NCI-H146 (cell line): ENCODE data around the gene PRKAR1B.

Source experiments
- DNase-seq: peaks from one replicate; lab custom pipeline; 2025; lab: John Stamatoyannopoulos, UW

Gene PRKAR1B

GRCh38 chr7:603152-603951, 123.7 kb downstream of the PRKAR1B start:
- DNase-seq = no peak

DNA sequence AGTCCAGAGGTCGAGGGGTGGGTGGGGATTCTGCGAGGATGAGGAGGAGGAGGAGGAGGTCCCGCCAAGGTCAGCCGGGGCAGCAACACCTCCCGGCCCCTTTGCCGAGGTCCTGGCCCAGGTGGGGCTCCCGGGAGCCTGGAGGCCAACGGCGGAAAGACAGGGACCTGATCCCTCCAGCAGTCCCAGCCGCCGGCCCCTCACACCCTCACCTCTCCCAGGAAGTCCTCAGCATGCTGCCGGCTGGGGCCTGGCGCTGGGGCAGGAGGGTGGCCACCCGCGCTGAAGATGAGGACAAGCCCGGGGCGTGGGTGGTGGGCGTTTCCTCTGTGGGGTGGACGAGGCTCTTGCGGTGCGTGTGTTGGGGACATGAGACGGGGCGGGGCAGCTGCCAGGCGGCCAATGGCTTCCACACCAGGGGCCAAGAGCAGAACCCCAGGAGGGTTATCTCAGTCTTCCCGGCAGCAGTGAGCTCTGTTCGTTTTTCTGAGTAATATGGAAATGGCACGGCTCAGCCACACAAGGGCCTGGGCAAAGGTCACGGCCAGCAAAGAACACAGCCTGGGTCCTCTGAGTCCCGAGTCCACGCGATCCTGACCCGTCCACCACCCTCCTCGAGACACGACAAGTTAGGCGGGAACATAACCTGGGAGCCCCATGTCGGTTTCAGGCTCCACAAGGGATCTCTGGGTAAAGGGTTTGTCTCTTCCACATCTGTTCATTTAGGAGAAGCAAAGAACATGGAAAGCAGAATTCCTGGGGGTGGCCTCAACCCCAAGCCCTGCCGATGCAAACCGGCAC, 124.5 kb downstream of the PRKAR1B start:
- DNase-seq = no peak

- DNase-seq = no peak
Measured at GRCh38 chr7:601595-602340, 125.3 kb downstream of the PRKAR1B start.

GRCh38 chr7:601036-601594, 126.0 kb downstream of the PRKAR1B start:
- no peak for DNase-seq

DNA sequence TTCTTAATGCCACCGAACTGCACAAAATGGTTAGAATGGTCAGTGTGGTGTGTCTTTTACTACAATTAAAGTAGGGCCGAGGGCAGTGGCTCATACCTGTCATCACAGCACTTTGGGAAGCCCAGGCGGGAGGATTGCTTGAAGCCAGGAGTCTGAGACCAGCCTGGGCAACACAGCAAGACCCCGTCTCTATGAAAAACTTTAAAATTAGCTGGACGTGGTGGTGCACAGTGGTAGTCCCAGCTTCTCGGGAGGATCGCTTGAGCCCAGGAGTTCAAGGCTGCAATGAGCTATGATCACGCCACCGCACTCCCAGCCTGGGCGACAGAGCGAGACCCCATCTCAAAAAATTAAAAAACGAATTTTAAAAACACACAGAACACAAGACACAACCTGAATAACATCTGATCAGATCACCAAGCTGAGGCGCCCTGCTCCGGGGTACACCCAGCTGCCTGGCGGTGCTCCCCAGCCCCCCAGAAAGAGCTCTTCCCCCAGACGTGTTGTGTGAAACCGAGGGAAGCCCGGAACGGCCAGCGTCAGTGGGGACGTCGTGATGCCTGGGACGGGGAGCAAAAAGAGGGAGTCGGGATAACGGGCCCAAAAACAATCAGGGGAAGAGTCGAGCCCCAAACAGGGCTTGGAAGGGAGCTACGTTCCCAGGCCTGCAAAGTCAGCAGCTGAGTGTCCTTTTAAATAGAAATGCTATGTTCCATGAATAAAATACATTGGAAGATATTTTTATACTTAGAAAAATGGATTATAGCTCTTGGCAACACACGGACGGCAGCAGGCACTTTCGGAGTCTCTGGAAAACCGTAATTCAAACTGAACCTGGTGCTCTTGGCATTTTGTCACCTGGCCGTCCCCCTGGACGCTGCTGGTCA, 126.7 kb downstream of the PRKAR1B start:
- no peak for DNase-seq

DNA sequence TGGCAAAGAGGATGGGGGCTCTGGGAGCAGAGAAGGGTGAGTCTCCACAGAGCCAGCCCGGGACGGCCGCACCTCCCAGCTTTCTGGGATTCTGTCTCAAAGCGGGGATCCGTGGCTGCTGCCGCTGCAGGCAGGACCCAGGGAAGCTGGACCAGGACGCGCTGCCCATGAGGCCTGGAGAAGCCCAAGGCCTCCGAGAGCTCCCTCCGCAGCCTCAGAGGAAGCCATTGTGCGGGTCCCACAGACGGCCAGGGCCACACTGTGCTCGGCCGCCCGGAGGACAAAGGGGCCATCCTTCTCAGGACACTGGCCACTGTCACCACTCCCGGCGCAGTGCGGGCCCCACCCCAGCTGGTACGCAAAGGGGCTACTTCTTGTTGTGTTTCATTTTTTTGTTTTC, 128.2 kb downstream of the PRKAR1B start:
- no peak for DNase-seq

DNA sequence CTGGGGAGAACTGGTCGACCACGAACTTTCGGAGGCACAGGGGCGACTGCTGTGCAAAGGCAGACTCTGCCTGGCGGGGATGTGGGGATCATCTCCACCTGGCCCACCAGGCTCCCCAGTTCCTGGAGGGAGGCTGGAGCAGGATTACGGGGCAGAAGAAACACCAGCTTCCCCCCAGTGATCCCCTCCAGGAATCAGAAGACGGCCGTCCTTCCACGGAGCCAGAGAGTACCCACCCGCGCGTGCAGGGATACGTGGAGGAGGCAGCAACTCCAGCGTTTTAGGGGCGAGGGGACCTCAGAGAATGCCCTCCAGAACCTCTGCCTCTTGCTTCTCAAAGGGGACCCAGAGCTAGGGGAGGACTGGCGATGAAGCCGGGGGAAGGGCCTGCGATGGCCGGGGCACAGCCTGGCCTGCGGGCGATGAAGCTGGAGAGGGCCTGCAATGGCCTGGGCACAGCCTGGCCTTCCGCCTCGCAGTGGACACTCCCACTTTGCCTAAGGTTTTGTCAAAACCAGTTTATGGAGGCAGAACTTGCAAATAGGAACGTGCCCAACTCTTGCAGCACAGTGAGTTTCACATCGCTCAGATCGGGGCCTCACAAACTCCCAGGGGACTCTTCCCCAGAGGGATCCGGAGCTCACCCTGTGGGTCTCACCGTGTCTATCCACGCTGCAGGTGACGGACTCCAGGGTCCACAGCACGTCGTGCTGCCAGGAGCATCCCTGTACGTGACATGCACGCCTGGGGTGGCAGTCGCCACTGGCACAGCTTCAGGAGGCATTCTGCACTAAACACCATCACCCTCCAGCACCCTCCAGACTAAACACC, 129.5 kb downstream of the PRKAR1B start:
- DNase-seq = no peak

- DNase-seq = no peak
Measured at GRCh38 chr7:596819-597182, 130.3 kb downstream of the PRKAR1B start.

DNA sequence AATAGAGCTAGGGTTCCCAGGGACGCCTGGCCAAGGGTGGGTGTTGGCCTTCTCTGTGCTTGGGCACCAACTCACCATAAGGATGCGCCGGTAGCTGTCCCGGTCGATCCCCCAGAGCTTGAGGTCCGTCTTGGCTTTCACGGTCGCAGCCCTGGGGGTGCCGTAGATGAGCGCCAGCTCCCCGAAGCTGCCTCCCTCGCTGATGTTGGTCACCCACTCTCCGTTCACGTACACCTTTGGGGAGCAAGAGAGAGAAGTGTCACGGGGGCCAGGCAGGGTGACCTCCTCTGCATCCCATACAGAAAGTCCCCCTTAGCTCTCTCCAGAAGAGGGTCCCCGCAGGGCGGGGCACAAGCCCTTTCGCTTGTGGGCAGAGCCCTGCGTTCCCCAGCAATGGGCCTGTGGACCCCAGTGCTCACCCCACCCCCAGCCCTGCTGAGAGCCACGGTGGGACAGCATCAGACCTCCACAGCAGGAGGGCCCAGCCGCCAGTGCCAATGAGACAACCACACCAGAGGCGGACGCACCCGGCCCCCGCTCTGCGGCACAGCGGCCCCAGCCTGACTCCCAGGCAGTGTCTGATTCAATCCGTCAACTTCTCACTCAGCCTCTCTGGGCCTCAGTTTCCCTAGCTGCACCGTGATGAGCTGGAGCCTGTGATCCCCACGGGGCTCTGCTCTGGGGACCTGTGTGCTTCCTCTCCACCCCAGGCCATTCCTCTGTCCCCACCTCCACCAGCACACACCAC, 130.8 kb downstream of the PRKAR1B start:
- DNase-seq = no peak

DNA sequence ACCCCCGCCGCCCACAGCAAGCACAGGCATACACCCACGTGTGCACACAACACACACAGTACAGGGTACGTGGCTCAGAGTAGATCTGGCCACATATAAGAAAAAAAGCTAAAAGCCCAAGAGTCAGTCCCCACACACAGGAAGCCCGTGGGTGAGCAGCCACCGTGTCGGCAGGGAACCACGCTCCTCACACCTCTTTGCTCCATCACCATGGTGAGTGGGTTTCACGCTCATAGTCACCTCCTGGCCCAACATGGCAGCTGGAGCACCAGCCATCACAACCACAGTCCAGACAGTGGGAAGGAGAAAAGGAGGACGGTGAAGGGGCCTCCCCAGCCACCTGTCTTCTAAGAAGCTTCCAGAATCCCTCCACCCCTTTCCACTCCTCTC, 131.5 kb downstream of the PRKAR1B start:
- DNase-seq = no peak

- no peak for DNase-seq
Measured at GRCh38 chr7:594920-595620, 132.0 kb downstream of the PRKAR1B start.

DNA sequence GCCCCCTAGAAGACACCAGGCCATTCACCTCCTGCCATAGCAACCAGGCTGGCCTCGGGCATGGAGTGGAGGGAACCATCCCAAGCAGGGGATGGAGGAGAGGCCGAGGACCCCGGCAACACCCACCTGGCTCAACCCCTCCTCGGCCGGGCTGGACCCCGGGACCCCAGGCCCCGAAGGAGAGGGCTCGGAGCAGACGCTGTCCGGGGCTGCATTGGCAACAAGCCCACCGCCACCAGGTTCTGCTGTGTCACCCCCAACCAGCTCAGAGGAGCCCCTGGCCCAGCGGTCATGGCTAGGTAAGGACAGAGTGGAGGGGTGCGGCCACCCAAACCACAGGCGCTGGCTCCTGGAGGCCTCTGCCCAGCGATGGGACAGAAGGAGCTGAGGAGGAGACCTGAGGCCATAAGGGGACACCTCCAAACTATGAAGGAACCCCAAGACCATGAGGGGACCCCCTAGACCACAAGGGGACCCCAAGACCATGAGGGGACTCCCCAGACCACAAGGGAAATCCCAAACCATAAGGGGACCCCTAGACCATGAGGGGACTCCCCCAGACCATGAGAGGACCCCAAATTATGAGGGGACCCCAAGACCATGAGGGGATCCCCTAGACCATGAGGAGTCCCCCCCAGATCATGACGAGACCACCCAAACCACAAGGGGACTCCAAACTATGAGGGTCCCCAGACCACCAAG, 132.7 kb downstream of the PRKAR1B start:
- DNase-seq = no peak

GRCh38 chr7:593324-594115, 133.6 kb downstream of the PRKAR1B start:
- DNase-seq = no peak

GRCh38 chr7:591856-592628, 135.0 kb downstream of the PRKAR1B start:
- DNase-seq = no peak

DNA sequence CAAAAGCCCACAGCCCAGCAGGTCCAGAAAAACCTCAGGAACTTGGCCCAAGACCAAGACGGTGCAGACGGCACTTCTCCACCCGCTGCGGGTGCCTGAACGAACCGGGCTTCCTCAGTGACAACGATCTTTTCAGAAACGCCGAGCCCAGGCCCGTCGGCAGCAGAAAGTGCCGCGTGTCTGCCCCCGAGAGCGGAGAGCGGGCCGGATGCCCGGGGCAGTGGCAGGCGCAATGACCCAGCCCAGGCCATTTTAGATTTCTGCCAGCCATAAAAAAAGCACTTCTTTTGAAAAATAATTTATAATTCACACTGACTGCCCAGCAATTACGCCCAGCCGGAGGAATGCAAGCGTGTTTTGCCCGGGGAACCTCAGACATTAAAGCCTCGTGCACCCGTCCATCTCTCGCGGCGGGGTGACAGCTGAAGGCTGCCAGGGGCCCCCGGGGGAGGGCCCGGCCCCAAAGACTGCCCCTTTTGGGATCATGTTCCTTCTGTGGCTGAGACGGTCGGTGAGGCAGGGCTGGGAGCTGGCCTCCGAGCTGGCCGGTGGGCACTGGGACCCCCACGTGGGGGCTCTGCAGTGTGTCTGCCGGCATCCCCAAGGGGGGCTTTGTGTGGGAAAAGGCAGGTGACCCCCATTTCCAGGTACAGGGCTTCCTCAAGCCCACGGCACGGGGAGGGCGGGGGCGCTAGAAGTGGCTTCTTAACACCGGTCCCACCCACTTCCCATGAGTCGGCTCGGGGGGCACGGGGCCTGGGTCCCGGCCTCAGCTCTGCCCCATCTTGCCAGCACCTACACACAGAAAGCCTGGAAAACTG, 136.1 kb downstream of the PRKAR1B start:
- no peak for DNase-seq
